ENCODE measurements around the gene CRYGB. TPM values are rescaled to one million over a fixed set of nuclear protein-coding genes. Genes with fewer than 3 reads are reported as not detected.

Gene CRYGB
- total RNA-seq, 6 experiments from 2014 or later: not detected

DNA sequence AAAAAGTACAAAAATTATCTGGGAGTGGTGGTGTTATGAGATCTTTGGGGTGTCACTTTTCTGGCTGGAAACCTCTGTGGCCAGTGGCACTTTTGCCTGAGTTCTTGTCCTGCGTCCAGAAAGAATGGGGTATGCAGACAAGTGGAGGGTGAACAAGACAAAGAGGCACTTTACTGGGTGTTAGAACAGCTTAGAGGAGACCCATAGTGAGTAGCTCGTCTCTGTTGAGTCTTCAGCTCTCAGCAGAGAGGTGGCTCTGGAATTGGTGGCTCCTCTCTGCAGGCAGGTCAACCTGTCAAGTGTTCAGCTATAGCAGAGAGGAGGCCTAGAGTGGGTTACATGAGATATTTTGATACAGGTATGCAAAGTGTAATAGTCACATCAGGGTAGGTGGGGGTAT, 47.7 kb downstream of the CRYGB start:
- H3K4me1 ChIP-seq: no peaks in the 10 kb centered on the region
- no peak for DNase-seq
- TF ChIP-seq POLR2A (IDR thresholded peaks at IDR 0.05) (no peak), CTCF (IDR thresholded peaks at IDR 0.05) (no peak)
- ATAC-seq: no peak
- no peaks in the 10 kb centered on the region for H3K9me3 ChIP-seq
- H3K27ac ChIP-seq: no peak overlapping the region
- no peaks in the 10 kb centered on the region for H3K36me3 ChIP-seq
- WGBS (ENCODE audit: insufficient coverage, low coverage, low lambda C conversion rate, missing lambda C conversion rate): 60% methylated on average over 1 of the region's 2 CpGs
- no peak overlapping the region for H3K4me3 ChIP-seq
- intact Hi-C loops (cut with DNase I): no loop called here
- no peaks in the 10 kb centered on the region for H3K27me3 ChIP-seq

DNA sequence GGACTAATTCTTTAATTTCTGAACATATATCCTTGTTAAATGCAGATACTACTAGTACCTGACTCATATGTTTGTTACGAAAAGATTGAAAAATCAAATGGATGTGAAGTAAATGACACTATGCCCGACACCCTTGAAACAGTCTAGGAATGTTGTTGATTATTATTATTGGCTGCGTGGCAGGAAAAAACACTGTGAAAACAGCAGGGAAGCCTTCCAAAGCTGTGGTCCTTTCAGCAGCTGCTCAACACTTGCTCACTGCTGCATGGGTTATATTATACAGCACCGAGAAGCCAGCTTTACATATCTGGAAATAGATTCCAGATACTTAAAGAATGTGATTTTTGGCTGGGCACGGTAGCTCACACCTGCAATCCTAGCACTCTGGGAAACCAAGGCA, 48.2 kb downstream of the CRYGB start:
- H3K27ac ChIP-seq: no peak overlapping the region
- no peaks in the 10 kb centered on the region for H3K9me3 ChIP-seq
- DNase-seq: no peak
- no peaks in the 10 kb centered on the region for H3K4me1 ChIP-seq
- TF ChIP-seq POLR2A (IDR thresholded peaks at IDR 0.05) (no peak), CTCF (IDR thresholded peaks at IDR 0.05) (no peak)
- intact Hi-C loops (cut with DNase I): no loop called here
- H3K36me3 ChIP-seq: no peaks in the 10 kb centered on the region
- no peaks in the 10 kb centered on the region for H3K27me3 ChIP-seq
- ATAC-seq: no peak
- H3K4me3 ChIP-seq: no peak overlapping the region
- 70% methylated on average over 5 of the region's 5 CpGs for WGBS (ENCODE audit: insufficient coverage, low coverage, low lambda C conversion rate, missing lambda C conversion rate)

GRCh38 chr2:208097313-208097712, 48.6 kb downstream of the CRYGB start:
- intact Hi-C loops (cut with DNase I): no loop called here
- no peaks in the 10 kb centered on the region for H3K36me3 ChIP-seq
- no peak overlapping the region for H3K27ac ChIP-seq
- no peaks in the 10 kb centered on the region for H3K27me3 ChIP-seq
- H3K9me3 ChIP-seq: no peaks in the 10 kb centered on the region
- ATAC-seq (no peak), DNase-seq (no peak)
- 79% methylated on average over 3 of the region's 3 CpGs for WGBS (ENCODE audit: insufficient coverage, low coverage, low lambda C conversion rate, missing lambda C conversion rate)
- H3K4me3 ChIP-seq: no peak overlapping the region
- no peak for TF ChIP-seq POLR2A (IDR thresholded peaks at IDR 0.05)
- no peak for TF ChIP-seq CTCF (IDR thresholded peaks at IDR 0.05)
- peaks cover 0 to 4% (median 0%) of the 10 kb centered on the region in 4 donors for H3K4me1 ChIP-seq

GRCh38 chr2:208096080-208096479, 49.9 kb downstream of the CRYGB start:
- intact Hi-C loops (cut with DNase I): no loop called here
- no peak for DNase-seq
- no peaks in the 10 kb centered on the region for H3K36me3 ChIP-seq
- WGBS (ENCODE audit: insufficient coverage, low coverage, low lambda C conversion rate, missing lambda C conversion rate): 77% methylated on average over 3 of the region's 3 CpGs
- H3K4me3 ChIP-seq: no peak overlapping the region
- no peak overlapping the region for H3K27ac ChIP-seq
- no peaks in the 10 kb centered on the region for H3K9me3 ChIP-seq
- peaks cover 0 to 5% (median 0%) of the 10 kb centered on the region in 4 donors for H3K4me1 ChIP-seq
- no peaks in the 10 kb centered on the region for H3K27me3 ChIP-seq
- no peak for TF ChIP-seq POLR2A (IDR thresholded peaks at IDR 0.05)
- no peak for TF ChIP-seq CTCF (IDR thresholded peaks at IDR 0.05)
- ATAC-seq: no peak

- TF ChIP-seq POLR2A (IDR thresholded peaks at IDR 0.05) (no peak), CTCF (IDR thresholded peaks at IDR 0.05) (no peak)
- no peak for ATAC-seq
Observed at GRCh38 chr2:208093128-208093527, 52.8 kb downstream of the CRYGB start.

More at GRCh38 chr2:208093128-208093527, 52.8 kb downstream of the CRYGB start:
- H3K4me3 ChIP-seq: no peak overlapping the region
- no peaks in the 10 kb centered on the region for H3K27me3 ChIP-seq
- no peaks in the 10 kb centered on the region for H3K9me3 ChIP-seq
- no peak overlapping the region for H3K27ac ChIP-seq
- intact Hi-C loops (cut with DNase I): no loop called here
- no peaks in the 10 kb centered on the region for H3K36me3 ChIP-seq
- H3K4me1 ChIP-seq: peaks cover 0 to 5% (median 0%) of the 10 kb centered on the region in 4 donors
- DNase-seq: no peak

Measured in right lobe of liver (tissue), 6 donors.